ENCODE measurements around the gene RIMBP2.
"Not testable (repeated sequence)": the region's sequence is repeated elsewhere in the genome, so short reads cannot be mapped to it uniquely, and the experiment has no call there.

The RIMBP2 gene

DNA sequence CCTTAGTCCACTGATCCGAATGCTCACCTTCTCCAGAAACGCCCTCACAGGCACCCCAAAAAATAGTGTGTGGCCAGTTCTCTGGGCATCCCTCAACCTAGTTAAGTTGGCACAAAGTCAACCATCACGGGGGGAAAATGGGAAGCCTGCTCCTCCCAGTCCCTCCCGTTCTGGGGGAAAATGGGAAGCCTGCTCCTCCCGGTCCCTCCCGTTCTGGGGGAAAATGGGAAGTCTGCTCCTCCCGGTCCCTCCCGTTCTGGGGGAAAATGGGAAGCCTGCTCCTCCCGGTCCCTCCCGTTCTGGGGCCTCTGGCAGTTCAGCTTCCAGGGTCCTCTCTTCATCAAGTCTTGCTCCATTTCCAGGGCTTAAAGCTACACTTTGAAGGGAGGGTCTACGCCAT is 106.1 kb downstream of the RIMBP2 start:
- DNase-seq (ENCODE audit: low read depth in 2 of 3, low spot score in 2 of 3): no peak

DNA sequence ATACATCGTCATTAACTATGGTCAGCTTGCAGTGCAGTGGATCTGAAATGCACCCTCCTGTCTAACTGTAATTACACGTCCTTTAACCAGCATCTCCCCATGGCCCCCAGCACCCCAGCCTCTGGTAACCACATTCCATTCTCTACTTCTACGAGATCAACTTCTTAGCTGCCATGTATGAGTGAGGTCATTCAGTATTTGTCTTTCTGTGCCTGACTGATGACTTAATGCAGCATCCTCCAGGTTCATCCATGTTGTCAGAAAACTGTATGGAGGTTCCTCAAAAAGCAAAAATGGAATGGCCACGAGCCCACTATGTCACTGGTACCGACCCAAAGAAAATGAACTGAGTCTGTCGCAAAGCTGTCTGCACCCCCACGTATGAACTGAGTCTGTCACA is 107.3 kb downstream of the RIMBP2 start:
- DNase-seq (ENCODE audit: low read depth in 2 of 3, low spot score in 2 of 3): no peak

DNA sequence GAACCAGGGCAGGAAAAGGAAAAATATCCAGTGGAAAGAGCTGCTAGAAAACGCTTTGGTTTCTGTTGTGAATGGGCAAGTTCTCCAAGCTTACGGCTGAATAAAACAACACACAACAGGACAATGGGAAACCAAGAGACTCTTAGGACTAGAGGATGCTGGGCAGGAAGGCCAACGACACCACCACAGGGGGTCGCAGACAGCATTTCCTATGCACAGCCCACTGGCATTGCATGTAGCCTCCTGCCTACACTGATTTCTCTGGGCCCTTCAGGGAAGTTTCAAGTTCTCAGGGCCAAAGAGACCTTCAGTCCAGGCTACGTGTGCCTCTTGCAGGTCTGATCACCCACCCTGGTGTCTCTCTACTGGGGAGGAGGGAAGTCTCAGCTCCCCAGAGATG is 108.0 kb downstream of the RIMBP2 start:
- no peak for DNase-seq (ENCODE audit: low read depth in 2 of 3, low spot score in 2 of 3)

DNA sequence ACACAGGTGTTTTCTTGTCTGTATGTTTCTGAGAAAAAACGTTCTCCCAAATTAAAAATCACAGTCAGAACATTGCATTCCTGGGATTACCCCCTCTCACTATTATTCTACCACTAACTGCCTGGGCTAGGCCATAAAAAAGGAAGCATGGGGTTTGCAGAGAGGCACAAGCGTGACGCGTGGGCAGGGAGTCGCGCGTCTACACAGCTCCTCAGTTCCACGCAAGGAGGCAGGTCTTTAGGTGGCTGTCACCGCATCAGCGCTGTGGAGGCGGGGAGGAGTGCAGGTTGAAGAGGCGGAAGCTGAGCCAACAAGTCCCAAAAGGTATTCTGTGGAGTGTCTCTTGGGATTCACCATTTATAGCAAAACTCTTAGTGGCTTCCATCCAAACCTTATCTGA is 109.9 kb downstream of the RIMBP2 start:
- DNase-seq (ENCODE audit: low read depth in 2 of 3, low spot score in 2 of 3): no peak

DNA sequence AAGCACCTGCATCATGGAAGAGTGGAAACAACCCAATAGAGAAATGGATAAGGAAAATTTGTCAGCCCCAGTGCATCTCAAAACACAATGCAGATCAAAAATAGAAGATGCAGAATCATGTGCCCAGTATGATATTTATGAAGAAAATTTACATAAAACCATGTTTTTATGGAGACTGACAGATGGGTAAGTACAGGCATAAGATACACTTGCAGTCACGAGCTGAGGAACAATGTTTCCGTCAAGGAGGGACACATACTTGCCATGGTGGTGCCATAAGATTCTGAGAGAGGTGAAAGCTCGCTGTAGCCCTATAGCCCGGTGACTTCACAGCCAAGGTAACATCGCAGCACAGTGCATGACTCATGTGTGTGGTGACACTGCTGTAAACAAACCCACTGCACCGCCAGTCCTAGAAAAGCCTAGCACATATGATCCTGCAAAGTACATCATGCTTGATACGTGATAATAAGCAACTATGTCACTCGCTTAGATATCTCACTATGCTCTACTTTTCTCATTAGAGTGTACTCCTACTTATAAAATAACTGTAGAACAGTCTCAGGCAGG is 112.6 kb downstream of the RIMBP2 start:
- DNase-seq (ENCODE audit: low read depth in 2 of 3, low spot score in 2 of 3): no peak

DNA sequence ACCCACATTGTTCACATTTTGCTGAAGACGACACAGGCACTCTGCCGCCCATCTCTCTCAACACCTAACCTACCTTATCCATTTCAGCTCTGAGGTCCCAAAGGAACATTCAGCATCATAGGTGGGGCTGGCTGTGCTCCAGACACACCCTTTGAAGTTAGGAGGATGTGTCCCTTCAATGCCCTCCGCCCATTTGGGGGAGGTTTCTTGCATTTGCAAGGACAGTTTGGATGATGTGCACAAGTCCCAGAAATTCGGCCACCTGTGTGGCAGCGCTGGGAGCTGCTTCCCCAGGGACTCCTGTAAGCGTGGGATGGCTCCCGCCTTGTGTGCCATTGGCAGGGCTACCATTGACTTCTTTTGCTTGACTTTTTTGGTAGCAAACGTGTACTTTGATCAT is 113.8 kb downstream of the RIMBP2 start:
- DNase-seq (ENCODE audit: low read depth in 2 of 3, low spot score in 2 of 3): no peak

DNA sequence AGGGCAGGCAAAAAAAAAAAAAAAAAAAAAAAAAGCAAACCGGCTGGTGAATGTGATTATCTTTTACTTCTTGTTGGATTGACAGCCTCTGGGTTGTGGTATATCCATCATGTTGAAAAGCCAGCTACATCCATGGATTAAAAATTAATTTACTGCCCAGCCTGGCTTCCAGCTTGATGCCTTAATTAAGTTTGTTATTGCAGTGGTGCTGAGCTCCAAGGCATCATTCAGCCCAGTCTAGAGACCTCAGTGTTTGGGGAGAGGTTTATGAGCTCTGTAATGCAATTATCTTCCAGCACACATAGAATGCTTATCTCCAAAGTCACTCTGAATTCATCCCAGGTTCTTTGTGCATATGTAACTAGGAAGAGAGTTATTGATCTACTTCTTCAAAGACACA is 114.8 kb downstream of the RIMBP2 start:
- DNase-seq (ENCODE audit: low read depth in 2 of 3, low spot score in 2 of 3): no peak

DNA sequence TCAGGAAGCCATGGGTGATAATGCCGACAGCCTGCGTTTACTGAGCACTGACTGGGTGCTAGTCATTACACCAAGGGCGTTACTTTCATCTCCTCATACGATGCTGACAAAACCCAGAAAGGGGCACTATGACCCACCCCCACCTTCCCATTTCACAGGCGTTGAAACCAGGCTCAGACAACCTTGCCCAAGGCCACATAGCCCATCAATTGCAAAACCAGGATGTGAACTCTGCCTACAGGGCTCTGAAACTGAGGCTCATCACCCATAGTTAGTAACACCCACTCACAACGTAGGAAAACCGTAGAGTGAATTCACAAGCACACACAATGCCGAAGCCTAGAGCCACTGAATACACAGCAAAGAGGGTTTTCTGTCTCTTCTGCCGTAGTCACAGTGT is 119.9 kb downstream of the RIMBP2 start:
- no peak for DNase-seq (ENCODE audit: low read depth in 2 of 3, low spot score in 2 of 3)

DNA sequence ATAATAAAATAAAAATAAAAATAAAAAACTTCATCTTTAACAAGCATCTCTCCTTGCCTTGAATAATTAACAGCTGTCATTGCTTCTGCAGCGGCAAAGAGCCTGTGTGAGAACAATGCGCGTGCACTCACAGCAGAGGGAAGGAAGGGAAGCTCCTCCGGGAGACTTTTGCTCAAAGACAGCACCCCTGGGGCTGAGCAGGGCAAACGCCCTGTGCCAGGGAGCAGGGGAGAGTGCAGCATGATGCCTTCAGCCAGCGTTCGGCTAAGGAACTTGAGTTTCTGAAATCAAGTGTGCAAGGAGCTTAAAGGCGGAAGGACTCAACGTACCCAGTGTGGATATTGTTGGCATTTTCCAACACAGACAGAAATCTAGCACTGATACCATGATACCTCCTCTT is 120.5 kb downstream of the RIMBP2 start:
- DNase-seq (ENCODE audit: low read depth in 2 of 3, low spot score in 2 of 3): no peak

DNA sequence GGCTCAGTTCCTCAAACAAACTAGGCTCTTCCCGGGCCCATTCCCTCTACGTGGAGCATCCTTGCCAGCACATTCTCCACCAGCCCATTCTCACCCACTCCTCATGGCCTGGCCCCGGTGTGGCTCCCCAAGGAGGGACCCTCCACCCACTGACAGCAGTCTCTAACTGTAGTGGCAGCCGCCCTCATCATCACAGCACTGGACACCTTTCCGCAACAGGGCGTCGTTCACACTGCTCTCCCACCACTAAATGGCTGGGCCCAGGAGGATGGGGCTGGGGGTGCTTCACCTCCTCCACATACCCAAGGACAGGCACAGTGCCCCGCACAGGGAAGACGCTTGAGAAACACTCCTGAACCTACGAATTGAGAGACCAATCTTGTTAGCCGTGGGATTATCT is 123.0 kb downstream of the RIMBP2 start:
- no peak for DNase-seq (ENCODE audit: low read depth in 2 of 3, low spot score in 2 of 3)

DNA sequence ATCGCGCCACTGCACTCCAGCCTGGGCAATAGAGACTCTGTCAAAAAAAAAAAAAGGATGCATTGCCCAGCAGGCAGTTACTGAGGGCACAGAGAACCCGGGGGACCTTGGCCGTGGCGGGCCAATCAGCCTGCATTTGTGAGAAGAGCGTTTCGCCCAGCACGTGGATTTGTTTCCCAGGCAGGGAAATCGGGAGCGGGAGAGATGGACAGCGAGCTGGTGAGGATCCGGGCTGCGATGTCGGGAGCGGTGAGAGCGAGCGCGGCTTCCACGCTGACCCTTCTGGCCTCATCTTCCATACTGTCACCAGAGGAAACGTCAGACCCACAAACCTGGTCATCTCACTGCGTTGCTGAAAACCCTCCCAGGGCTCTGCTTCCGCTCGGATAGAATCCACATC is 123.5 kb downstream of the RIMBP2 start:
- no peak for DNase-seq (ENCODE audit: low read depth in 2 of 3, low spot score in 2 of 3)

DNA sequence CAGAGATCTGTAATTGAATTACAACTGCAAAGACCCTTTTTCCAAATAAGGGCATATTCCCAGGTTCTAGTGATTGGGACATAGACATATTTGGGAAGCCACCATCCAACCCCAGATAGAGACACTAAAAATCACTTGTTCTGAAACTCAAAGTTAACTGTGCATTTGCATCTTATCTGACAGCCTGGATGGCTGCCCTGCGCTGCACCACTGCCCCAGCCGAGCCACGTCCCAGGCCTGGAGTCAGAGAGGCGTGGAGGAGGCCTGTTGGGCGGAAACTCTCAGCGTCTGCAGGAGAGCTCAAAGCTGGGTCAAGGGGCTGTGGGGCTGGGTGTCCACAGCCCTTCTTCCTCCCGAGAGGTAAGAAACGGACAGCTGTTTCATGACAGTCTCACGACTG is 124.4 kb downstream of the RIMBP2 start:
- DNase-seq (ENCODE audit: low read depth in 2 of 3, low spot score in 2 of 3): no peak

DNA sequence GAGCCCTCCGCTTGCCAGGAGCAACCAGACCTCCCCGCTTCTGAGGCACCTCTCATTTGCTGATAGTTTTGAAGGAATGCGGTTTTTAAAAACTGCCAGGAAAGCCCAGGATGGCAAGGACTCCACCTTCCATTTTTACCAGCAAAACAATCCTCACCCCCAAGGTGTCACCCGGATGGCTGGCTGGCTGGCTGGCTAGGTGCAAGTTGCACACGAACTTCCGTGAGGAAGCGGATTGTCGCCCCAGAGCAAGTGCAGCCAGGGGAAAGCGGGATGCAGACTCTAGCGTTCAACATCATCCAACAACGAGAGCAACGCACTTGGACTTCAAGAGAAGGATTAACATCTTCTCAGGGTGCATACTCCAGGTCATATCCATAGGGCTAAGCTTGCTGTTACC is 125.4 kb downstream of the RIMBP2 start:
- DNase-seq (ENCODE audit: low read depth in 2 of 3, low spot score in 2 of 3): no peak

DNA sequence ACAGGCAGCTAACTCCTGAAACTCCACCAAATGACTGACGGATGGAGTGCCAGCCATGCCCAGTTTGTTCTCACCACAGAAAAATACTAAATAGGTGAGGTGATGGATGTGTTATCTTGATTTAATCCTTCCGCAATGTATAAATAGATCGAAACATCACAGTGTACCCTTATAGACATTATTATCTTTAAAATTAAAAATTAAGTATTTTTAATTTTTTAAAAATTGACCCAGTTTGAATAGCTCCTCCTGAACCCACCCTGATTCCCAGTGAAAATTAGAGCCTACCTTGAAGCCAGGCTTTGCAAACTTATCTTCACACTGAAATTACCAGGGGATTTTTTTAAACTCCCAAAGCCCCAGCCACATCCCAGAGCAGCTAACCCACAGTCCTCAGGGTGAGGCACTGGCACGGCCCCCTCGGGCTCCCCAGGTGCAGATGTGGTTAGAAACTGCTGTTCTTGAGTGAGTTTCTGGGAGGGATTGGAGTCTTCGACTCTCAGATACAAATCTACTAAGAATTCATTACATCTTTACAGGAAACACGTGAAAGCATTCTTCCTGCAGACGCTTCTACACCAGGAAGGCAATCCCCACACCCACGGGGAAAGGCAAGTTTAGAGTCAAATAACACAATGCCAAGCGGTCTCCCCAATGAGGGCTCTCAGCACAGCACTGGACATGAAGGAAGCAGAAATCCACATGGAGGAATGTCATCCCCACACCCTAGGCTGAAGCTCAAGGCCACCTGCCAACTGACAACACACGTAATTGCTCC is 126.4 kb downstream of the RIMBP2 start:
- no peak for DNase-seq (ENCODE audit: low read depth in 2 of 3, low spot score in 2 of 3)

DNA sequence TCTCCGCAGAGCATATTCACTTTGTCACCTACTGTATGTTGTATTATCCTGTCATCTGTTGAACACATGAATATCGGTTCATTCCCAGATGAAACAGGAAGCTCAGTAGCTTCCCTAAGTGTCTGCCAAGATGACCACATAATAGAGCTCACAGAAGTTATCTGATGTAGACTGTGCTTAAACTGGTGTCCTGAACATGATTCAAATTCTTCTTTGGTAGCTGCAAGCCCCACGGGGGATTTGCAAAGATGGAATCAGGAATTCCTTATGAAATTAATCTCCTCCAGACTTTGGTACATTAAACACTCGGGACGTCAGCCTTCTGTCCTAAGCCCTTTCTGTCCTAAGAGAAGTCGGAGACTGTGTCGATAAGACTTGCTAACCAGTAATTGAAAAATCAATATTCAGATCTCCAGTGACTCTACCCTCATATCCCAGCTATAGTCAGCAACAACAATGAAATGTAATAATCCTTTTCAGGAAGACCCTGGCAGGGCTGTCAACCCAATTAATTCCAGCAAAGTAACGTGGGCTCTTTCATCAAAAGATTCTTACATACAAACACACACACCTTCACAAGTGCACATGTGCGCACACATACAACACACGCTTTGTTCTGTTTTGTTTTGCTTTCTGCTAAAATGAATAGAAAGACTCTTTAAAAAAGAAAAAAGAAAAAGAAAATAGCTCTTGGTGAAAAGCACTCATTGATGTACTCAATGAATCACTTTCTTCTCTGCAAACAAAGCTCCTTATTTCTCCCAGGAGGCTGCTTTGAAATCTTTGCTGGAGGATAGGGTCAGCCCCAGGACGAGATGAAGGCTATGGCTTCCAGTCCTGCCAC is 127.2 kb downstream of the RIMBP2 start:
- no peak for DNase-seq (ENCODE audit: low read depth in 2 of 3, low spot score in 2 of 3)

DNA sequence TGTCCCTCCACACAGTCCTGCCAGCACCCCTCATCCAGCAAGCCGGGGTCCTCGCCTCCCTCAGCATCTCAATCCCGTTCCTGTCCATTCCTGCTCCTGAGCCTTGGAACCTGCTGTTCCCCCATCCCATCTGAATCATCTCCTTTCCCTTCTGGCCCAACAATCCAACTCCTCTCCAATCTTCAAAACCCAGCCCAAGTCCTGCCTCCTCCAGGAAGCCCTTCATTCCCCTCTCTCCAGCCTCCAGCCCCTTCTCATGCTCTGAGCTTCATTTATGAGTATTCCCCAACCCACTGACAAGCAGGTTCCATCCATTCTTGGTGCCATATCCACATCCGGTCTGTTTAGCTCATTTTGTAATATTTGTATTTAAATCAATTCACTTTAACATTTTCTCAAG is 128.1 kb downstream of the RIMBP2 start:
- no peak for DNase-seq (ENCODE audit: low read depth in 2 of 3, low spot score in 2 of 3)

DNA sequence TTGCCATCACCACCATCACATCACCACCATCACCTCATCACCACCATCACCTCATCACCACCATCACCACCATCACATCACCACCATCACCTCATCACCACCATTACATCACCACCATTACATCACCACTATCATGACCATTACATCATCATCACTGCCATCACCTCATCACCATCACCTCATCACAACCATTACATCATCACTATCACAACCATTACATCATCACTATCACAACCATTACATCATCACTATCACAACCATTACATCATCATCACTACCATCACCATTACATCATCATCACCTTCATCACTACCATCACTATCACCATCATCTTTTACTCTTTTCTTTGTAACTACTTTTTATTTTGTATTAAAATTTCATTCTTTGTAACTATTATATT is 131.6 kb downstream of the RIMBP2 start:
- DNase-seq (ENCODE audit: low read depth in 2 of 3, low spot score in 2 of 3): not testable (repeated sequence)

DNA sequence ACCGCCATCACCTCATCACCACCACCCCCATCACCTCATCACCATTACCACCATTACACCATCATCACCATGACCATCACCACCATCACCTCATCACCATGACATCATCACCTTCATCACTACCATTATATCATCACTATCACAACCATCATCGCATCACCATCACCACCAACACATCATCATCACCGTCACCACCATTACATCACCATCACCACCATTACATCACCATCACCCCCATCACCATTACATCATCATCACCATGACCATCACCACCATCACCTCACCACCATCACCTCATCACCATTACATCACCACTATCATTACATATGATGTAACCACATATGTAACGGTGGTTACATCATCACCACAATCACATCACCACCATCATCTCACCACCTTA is 132.3 kb downstream of the RIMBP2 start:
- DNase-seq (ENCODE audit: low read depth in 2 of 3, low spot score in 2 of 3): no peak

DNA sequence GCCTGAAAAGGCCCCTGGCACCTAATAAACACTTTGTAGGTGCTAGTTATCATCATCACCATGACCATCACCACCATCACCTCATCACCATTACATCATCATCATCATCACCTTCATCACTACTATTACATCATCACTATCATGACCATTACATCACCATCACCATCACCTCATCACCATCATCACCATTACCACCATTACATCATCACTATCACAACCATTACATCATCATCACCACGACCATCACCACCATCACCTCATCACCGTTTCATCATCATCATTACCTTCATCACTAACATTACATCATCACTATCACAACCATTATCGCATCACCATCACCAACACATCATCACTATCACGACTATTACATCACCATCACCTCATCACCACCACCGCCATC is 132.8 kb downstream of the RIMBP2 start:
- no peak for DNase-seq (ENCODE audit: low read depth in 2 of 3, low spot score in 2 of 3)

DNA sequence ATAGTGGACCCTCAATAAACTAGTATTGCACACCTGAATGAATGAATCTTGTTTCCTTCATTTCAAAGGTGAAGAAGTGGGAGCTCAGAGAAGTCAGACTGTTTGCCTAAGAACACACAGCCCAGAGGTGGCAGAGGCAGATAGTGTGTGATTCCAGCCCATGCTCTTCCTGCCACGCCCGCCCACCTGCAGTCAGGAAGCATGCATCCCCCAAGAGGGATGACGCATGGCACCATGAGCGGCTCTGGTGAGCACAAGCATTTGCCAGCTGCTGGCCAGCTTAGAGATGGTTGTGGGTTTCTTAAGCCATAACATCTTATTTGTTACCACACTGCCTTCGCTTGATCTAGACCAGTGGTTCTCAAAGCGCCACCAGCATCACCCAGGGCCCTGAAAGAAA is 133.8 kb downstream of the RIMBP2 start:
- DNase-seq (ENCODE audit: low read depth in 2 of 3, low spot score in 2 of 3): no peak

DNA sequence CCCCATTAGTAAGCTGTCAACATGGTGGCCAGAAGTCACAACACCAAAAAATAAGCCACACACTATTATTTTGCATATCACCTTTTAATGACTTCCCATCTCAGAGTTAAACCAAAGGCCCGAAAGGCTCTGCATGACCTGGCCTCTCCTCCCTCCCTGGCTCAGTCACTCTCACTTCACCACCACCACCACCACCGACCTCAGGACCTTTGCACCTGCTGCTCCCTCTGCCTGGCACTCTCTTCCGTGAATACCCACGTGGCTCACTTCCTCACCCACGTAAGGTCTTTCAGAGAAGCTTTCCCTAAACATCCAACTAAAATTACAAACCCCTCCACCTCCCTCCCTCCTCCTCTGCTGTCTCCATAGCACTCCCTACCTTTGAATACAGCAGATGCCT is 134.3 kb downstream of the RIMBP2 start:
- DNase-seq (ENCODE audit: low read depth in 2 of 3, low spot score in 2 of 3): no peak

DNA sequence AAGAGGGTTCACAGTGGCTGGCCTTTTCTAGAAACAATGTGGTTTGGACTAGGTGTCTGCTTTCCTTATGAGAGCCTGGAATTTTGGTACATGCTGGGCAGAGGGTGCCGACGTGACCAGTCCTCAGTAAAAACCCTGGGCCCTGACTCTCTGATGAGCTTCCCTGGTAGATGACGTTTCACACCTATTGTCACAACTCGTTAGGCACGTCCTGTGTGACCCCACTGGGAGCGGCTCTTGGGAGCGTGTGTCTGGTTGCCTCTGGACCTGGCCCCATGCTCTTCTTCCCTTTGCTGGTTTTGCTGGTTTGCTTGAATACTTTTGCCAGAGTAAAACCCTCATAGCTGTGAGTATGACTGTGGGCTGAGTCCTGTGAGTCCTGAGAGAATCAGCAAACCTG is 136.9 kb downstream of the RIMBP2 start:
- DNase-seq (ENCODE audit: low read depth in 2 of 3, low spot score in 2 of 3): no peak
